Embryonic facial prominence (tissue), 1 donor: Measurements from ENCODE around the gene RAB17.
"Not testable (repeated sequence)": the region's sequence is repeated elsewhere in the genome, so short reads cannot be mapped to it uniquely, and the experiment has no call there.

ENCODE experiments used
- DNase-seq: peaks from one replicate; pipeline ENCODE4 v3.0.0-alpha.2; 2016; ENCODE audit errors: extremely low spot score

Gene RAB17

DNA sequence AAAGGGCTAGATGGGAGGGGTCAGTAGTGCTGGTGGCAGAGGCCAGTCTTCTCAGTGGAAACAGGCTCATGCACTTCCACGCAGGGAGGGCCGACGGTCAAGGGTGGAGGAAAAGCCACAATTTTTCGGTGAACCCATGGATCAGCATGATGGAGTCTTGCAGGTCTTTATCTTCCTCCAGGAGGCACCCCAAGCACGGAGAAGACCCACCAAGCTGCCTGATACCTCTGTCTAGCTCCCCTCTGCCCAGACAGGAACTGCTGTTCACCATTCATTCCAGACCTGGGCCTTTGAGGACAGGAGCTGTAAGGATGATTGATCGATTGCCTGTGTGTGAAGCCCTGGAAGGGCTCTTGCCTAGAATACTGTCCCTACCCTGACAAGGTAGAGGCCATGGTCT is 34.0 kb upstream of the RAB17 start:
- no peak for DNase-seq

DNA sequence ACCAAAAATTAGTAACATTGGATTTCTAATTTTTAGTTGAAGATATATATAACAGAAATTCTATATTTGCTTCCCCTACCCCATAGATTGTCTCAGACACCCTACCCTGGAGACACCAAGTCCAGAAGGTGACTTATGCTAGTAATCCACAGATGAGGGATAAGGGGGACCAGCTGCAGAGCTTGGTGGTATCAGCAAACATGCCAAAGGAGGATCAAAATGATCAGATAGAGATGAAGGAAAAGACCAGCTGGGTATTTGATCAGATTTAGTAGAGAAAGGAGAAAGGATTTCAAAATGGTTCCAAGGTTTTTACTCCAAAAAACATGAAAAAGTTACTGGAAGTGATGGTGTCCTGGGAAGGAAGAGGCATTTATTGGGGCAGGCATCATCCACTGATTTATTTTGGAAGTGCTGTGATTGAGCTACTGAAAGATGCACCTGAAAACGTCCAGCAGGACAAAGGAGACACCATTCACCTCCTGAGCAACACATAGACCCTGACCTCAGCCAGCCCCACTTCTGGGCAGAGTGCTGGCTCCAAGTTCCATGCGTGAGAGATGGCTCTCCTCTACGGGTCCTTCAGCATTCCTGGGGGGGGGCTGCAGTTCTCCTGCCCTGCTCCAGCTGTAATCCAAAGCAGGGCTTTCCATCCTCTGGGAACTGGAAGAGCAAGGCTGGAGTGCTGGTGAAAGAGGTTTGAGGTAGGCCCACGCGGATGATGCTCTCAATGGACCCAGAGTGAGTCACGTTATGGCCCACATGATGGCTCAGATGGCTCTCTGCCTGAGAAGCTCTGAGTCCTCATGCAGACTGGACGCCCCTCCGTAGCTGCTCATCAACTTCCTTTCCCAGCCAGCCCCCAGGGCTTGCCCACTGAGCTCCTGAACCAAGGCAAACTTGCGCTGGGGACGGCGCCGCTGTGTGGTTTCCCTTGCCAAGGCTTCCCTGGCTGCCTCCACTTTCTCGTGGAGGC is 33.2 kb upstream of the RAB17 start:
- no peak for DNase-seq

DNA sequence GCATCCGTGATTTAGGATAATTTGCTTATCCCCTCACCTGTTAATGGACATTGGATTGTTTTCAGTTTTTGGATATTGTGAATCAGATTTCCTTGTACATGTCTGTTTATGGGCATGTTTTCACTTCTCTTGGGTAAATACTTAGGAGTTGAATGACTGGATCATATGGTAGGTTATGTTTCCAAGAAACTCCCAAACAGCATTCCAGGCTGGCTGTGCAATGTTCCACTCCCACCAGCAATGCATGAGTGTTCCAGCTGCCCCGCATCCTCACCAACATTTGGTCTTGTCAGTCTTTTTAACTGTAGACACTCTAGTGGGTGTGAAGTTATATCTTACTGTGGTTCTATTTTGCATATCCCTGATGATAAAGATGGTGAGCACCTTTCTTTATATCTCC is 27.9 kb upstream of the RAB17 start:
- DNase-seq: no peak

DNA sequence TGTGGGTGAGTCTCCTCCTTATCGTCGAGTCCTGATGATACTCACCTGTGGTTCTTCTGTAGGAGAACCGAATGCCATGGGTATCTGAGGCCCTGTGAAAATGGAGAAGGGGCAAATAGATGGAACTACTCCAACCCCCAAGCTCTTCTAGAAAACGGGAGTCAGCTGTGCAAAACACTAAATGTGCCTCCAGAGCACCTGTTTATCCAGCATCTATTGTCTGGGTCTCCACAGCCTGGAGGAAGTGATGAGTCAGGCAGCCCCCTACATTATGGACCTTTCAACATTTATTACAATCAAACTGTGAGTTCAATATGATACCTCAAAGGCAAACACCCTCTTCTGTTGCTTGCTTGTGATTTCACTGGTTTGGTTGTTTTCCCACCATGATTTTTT is 27.1 kb upstream of the RAB17 start:
- DNase-seq: no peak

DNA sequence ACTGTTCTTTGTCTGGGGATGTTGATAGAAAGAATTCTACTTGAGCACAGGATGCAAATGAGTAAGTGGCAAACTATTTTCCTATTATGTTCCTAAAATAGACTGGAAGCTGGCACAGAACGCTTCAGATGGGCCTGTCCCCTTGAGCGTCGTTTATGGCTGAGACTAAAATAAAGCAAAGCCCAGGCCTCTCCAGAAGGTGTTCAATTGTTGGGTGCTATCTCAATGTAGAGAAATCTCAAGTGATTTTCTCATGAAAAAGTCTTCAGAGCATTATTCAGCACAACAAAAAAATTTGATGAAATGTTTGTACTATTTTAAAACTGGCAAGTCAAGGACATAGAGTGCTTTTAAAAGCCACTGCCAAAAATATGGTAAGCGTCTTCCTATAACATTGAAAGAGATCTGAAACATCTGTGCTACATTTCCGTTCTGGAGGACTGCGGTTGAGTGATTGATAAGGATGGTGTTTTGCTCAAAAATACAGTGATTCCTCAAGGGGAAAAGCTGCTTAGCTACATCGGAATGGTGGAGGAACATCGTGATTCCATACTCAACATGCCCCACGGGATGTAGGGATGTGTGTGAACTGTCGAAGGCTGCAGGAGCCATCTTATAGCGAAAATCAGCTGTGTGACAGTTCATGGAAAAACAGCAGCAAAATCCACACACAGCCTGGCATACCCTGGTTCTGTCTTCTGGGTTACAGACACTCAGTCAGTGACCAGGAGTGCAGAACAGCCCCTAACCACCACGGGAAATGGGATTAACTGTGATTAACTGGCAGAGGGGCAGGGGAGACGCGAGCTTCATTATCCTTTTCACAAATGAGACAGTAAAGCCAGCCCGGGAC is 26.4 kb upstream of the RAB17 start:
- DNase-seq: peak; percentile 79

DNA sequence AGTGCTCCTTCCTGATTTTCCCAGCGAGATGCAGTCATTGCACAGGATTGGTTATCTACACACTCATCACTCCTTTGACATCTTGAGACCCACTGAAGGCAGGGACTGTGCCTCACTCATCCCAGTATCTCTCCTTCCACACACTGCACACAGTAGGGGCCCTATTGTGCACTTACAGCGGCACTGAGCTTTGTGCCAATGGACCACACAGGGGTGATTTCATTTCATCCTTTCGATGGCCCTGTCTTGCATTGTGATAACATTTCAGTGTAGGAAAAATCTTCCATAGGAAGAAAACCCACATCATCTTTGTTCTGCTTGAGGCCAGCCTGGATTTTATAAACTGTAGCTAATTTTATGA is 25.8 kb upstream of the RAB17 start:
- DNase-seq: no peak

DNA sequence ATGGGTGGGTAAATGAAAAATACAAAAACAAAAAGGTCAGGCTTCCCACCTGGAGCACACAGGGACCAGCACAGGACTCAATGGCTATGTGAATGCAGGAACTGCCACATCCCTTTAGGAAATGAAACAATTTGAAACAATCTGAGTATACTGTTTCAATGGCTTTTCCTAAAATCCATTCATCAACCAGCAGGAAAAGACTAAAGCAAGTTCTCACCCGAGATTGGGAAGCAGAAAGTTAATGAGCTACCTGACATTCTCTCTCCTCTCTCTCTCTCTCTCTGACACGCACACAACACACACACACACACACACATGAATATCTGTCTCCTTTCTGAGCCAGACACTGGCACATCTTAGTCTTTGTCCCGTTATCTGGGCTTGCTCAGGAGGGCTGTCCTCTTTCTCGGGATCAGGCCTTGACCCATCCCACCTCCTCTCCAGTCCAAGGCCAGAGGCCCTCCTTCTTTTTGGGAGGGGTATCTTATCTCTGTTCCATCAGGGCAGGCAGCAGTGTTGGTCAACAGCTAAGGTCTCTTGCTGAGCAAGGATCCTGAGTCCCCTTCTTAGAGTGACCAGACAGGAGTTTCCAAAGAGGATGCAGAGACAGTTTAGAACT is 25.2 kb upstream of the RAB17 start:
- no peak for DNase-seq

DNA sequence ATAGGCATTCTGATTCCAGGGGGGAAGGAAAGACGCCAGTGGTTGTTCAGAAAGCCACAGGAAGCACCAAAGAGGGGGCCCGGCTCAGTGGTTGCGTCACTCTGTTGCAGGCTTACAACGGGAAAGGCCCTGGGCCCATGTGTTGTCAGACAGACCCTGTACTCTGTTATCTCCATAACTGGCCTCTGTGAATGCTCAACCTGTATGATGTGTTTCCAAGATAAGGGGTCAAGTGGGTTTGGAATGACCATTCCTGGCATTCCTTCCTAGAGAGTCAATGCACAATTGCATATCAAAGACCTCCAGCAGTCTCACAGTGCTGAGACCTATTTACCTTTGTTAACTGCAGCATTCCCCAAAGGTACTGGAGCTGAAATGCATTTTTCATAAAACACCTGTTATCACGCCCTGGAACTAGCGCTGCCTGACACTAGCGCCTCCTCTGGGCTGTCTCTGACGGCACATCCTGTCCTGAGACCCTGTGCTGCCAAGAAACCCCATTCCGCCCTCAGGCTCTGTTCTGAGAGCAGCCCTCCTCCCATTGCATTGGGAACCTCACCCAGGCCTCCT is 23.7 kb upstream of the RAB17 start:
- DNase-seq: no peak

DNA sequence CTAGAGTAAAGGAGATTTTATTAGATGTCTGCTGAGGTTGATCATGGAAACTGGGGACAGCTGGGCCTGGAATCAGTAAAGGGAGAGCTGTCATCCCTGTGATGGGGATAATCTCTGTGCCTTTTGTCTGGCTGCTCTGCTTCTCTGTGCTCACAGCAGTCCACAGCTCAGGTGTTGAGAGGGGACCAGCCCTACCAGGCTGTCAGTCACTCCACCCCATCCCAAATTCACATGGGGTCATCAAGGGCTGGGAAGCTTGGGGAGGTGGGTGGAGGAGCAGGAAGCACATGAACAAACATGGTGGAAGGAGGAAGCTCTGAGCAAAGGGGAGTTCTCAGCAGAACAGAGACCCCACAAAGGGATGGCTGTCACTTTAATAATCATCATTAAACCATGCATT is 23.1 kb upstream of the RAB17 start:
- DNase-seq: no peak

DNA sequence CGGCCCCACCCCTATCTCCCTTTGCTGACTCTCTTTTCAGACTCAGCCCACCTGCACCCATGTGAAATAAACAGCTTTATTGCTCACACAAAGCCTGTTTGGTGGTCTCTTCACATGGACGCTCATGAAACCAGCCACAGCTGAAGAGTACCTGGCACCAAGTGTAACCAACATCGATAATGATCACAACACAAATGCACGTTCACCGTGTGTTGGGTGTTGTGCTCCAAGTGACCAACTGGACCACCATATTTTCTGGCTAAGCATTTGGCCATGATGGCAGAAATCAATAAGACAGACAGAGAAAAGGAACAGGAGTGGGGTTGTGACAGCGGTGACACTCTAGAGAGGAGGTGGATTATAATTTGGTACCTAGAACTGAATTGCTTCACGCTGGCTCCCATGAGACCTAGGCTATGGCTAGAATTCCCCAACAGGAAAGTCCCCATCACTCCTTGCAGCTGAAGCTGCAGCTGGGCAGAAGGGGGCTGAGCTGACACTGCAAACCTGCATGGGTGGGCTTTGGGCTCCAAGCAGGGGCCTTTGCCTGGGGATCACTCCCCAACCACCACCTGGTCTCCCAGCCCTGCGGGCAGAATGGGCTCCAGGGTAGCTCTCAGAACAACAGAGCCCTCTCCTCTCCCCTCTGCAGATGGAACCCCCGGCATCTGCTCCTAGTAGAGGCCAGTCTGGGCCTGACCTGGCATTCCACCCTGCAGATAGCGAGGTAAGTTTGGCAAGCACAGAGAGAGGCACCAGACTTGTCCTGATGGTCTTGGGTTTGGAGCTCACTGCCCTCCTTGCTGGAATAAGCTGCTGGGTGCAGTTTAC is 22.2 kb upstream of the RAB17 start:
- DNase-seq: no peak

DNA sequence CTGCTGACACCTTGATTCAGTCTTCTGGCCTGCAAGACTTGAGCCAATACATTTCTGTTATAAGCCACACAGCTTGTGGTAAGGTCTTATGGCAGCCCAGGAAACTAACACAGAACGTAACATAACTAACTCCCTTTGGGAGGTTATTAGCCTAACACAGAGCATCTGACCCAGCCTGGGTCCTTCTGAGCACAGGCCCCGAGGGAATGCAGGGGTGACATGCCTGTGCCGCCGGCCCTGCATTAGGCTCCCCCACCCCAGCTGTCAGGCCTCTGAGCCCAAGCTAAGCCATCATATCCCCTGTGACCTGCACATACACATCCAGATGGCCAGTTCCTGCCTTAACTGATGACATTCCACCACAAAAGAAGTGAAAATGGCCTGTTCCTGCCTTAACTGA is 16.0 kb upstream of the RAB17 start:
- not testable (repeated sequence) for DNase-seq

DNA sequence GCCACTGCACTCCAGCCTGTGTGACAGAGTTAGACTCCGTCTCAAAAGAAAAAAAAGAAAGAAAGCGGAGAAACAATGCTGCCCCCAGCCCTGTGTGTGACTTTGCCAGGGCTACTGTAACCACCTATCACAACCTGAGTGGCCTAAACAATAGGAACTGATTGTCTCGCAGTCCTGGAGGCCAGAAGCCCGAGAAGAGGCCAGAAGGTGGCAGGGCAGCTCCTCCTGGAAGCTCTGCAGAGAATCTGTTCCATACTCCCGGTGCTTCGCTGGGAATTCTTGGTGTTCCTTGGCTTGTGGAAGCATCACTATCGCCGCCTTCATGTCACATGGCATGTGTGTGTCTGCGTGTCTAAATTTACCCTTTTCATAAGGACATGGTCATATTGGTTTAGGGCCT is 14.4 kb upstream of the RAB17 start:
- no peak for DNase-seq

DNA sequence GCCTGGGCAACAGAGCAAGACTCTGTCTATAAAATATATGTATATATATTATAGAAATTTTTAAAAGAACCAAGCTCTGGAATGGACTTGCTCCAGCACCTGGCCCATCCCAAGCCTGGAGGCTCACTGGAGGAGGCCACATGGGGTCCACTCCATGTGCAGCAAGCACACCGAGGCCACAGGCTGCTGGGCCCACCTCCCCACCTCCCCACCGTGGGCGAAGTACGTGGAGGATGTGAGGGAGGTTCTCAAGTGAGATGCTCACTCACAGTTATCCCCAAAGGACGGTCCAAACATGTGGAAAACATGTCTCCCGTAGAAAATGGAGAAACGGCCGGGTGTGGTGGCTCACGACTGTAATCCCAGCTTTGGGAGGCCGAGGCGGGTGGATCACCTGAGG is 13.9 kb upstream of the RAB17 start:
- no peak for DNase-seq

DNA sequence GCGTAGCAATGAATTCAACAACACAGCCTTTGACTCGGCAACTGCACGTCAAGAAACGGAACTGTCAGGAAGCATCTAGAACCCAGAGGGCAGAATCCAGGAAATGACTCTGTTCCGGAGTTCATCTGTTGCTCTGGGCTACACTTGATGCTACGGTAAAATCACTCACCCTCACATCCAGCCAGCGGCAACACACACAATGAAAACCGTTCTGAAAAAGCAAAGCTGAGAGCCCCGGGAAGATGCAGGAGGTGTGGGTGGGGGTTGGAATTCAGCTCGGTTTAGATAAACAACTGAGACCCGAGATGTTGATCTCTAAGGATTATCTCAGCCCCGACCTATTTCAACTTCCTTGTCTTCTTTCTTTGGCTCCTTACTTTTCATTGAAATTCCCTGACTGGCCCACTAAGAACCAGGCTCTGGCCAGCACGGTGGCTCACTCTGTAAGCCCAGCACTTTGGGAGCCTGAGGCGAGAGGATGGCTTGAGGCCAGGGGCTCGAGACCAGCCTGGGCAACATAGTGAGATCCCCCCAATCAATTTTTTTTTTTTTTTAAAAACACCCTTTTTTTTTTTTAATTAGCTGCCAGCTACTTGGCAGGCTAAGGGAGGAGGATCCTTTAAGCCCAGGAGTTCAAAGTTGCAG is 13.3 kb upstream of the RAB17 start:
- peak; percentile 38 for DNase-seq

DNA sequence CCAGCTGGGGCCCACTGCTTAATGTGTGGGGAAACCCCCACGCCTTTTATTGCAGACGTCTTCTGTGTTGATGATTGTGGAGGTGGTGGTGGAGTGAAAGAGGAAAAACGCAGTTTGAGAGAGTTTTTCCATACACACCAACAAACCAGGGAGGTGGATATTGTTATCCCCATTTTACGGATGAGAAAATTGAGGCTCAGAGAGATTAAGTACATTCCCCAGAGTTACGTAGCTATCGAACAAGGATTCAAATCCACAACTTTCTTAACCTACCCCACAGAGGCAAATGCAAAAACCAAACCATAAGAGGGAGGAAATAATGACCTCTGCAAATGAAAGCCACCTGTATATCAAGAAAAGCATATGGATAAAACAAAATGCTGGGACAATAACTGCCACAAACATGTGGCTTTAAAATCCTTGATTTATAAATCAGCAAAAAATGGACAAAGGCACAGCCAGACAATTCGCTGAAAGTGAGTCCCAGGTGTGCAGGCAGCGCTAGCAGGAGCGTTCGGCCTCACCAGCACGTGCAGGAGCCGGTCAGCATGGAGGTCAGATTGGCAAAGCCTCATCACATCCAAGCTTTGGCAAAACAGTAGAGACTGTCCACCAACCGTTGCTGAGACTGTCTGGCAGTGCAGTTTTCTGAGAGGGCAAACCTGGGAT is 12.6 kb upstream of the RAB17 start:
- no peak for DNase-seq

DNA sequence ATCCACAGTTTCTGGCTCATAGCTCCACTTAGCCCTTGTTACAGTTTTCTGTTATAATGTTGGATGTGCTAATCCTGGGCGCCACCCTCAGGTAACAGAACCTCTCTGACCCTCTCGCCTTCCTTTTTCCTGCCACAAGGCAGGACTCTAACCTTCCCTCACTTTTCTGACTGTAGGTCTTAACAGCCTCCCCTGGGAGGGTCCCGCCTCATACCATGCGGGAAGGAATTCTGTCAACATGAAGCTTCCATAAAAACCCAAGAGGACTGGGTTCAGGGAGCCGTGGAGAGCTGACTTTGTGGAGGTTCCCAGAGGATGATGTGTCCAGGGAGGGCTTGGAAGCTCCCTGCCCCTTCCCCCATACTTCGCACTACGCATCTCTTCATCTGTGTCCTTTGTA is 11.9 kb upstream of the RAB17 start:
- DNase-seq: no peak

DNA sequence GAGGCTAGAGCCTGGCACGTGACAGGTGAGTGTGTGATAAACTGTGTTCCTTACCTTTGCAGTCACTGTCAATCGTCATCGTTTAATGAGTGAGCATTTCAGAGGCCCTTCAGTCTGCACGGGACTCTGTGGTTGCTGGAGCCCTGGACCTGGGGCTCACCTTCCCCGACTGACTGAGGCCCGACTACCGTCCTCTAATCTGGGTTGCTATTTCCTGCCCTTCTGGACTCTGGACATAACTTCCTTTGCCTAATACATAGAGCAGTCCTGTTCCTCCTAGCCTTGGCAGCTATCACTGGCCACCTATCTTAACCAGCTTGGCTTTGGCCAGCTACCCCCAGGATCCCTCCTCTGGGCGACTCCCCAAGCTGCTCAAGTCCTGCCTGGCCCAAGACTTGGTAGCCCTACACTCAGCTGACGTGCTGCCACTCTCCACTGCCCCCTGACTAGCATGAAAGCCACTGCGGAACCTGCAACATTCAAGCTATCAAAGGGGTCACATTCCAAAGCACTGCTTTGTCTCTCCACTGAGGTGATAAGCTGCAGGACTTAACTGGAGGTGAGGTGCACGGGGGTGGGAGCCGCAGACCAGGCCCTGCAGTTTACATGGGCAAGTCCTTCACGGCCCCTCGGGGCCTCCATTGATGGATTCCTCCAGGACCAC is 11.1 kb upstream of the RAB17 start:
- DNase-seq: no peak

DNA sequence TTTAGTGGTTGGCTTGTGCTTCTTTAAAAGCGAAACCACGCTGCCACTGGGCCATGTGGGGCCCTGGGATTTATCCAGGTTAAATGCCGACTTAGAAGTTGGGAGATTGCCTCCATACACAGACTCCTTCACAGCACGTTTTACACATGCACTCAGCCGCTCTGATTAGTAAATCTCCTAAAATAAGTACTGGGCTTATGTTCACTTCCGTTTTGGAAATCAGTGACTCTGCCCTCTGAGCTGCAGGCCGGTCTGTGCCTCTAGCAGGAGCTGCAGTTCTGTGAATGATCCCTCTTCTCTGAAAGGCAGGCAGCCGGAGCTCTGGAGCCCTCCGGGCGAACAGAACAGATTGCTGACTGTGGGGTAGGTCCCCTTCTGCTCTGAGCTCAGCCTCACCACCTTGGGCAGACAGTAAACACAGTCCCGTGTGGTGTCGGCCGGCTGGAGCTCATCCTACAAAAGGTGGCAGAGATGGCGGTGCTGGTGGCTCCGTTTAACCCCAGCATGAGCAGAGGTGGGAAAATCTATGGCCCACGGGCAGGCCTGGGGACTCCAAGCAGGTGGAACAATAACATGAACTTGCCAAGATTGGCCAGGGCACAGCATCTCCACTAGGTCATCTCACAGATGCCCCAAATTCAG is 9.8 kb upstream of the RAB17 start:
- no peak for DNase-seq

DNA sequence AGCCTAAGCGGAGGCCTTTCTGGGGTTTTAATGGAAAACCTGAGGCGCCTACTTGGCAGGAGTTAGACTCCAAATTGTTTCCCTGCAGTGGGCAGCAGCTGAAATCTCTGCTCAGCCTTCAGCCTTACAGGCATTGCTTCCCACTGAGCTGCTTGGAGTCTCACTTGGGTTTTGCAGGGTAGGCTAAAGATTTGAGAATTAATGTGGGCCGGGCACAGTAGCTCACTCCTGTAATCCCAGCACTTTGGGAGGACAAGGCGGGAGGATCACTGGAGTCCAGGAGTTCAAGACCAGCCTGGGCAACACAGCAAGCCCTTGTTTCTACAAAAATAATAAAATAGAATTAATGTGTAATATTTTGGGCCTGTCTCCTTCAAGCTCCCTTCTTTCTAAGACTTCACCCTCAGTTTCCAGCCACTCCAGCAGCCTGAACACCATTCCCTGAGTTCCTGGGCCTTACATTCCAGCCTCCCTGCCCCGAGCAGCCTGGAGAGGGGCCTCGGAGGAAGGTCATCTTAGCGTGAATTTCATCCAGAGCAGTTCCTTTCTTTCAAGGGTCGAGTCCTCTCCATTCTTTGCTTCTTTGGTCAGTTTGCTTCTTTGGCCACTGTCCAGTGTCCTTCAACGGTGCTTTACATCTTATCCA is 9.1 kb upstream of the RAB17 start:
- no peak for DNase-seq
